Stimulated activated CD4-positive, alpha-beta T cell treated with anti-CD3 and anti-CD28 coated beads, Interleukin-15, amount 100 ng/mL, for 48 hours (primary cell): ENCODE measurements around the gene SLC24A2.

Source experiments
- DNase-seq, 2 donors: peaks; one replicate each; pipeline ENCODE4 v3.0.0-alpha.2; 2020; ENCODE audit warnings: low read depth in 2 of 2

SLC24A2 gene

GRCh38 chr9:19759066-19759465 is 29.8 kb downstream of the SLC24A2 start:
- no peak for DNase-seq

GRCh38 chr9:19757745-19758144 is 31.1 kb downstream of the SLC24A2 start:
- DNase-seq = no peak

- DNase-seq = no peak
These were observed 33.9 kb downstream of the SLC24A2 start for GRCh38 chr9:19754921-19755320.

- DNase-seq = no peak
These were observed 40.3 kb downstream of the SLC24A2 start for GRCh38 chr9:19748278-19749126.

- no peak for DNase-seq
These were observed 42.6 kb downstream of the SLC24A2 start for GRCh38 chr9:19746223-19746622.

- no peak for DNase-seq
These were observed 47.7 kb downstream of the SLC24A2 start for GRCh38 chr9:19741178-19741577.
